ENCODE data around the gene TNFRSF18. TPM values are rescaled to one million over a fixed set of nuclear protein-coding genes. Genes with fewer than 3 reads are reported as not detected.

Gene TNFRSF18
- total and polyA plus RNA-seq, 10 of the 15 experiments (the other 5 are each of a cell fraction or from before 2014, with no cell fraction given), result 0.18 to 7.5 (median 1.5) TPM; not detected in 1

DNA sequence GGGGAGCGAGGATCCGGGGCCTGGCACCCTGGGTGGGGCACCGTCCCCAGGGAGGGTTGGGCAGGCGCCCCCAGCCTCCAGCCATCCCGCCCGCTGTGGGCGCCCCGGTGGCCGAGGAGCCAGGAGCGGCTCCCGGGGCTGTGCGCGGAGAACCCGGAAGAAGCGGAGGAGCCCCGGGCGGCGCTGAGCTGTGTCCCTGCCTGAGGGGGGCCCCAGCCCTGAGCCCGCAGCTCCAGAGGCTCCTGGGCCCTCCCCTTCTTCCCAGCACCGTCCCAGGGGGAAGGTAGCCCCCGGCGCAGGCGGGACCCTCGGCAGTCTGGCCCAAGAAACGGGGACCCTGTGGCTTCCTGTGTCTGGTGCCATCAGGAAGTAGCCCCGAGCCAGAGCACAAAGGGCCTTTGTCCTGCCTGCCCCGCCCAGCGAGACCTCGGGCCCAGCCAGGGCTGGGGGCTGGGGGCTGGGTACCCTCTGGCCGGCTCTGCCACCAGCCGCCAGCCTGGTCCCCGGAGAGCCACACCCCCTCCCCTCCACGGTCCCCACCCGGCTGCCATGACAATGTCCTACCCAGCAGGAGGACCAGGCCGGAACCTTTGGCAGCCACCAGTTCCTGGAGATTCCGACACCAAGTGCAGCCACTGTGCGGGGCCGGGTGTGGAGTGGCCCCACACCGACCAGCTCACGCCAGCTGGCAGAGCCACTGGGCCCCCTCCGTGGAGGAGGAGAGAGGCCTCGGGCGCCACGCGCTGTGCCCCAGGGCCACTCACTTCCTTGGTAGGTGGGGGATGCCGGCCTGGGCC lies 48.3 kb downstream of the TNFRSF18 start:
- Histone ChIP-seq H3K9me3 (replicated peaks; ENCODE audit: control insufficient read depth, insufficient read depth, low read length) (no peaks in the 10 kb centered on the region; the same call in 2 of the 3 replicates), H3K9ac (ENCODE audit: control insufficient read depth, insufficient read depth, low read length) (peak overlapping the region; percentile 95), H3K27me3 (replicated peaks in 1 of 2; ENCODE audit: control insufficient read depth in 2 of 2, insufficient read depth in 2 of 2, low read length in 1 of 2) (no peaks in the 10 kb centered on the region), H3K4me3 (peak overlapping the region; percentile 93), H2AFZ (ENCODE audit: control insufficient read depth, low read depth, low read length) (peak overlapping the region; percentile 74), H3K4me2 (ENCODE audit: control insufficient read depth, insufficient read depth) (peak overlapping the region; percentile 100), H3K27ac (ENCODE audit: control insufficient read depth, insufficient read depth) (peak overlapping the region; percentile 73), H4K20me1 (ENCODE audit: control insufficient read depth, insufficient read depth) (no peaks in the 10 kb centered on the region), H3K79me2 (ENCODE audit: control insufficient read depth, insufficient read depth, low read length) (no peaks in the 10 kb centered on the region), H3K4me1 (ENCODE audit: control insufficient read depth, insufficient read depth, low read length) (peaks cover 7% of the 10 kb centered on the region), H3K36me3 (ENCODE audit: control insufficient read depth in 2 of 2, insufficient read depth in 2 of 2, low read length in 1 of 2) (no peaks in the 10 kb centered on the region)
- no peak for DNase-seq (ENCODE audit: low read depth, low spot score)
- ChIA-PET CTCF (interaction anchor here (1.0 to 1.5 kb wide), 5 partner anchors 11 to 92 kb away, joined by 3 to 4 read pairs (median 3); no protein-coding TSS in a partner anchor), POLR2A (interaction anchor here (0.6 to 1.9 kb wide), 2 partner anchors 11 to 13 kb away, joined by 4 to 5 read pairs; no protein-coding TSS in a partner anchor), SMC1A (ENCODE audit: uncharacterized antibody, unreplicated experiment) (interaction anchor here (1.5 to 2.0 kb wide), 2 partner anchors 35 to 73 kb away, joined by 3 to 5 read pairs; no protein-coding TSS in a partner anchor), RAD21 (ENCODE audit: unreplicated experiment) (interaction anchor here (1.1 to 2.5 kb wide), 3 partner anchors 13 to 73 kb away, joined by 3 to 8 read pairs (median 8); no protein-coding TSS in a partner anchor)
- 21% methylated on average over 33 of the region's 46 CpGs for WGBS (ENCODE audit: insufficient coverage, insufficient replicate concordance, low lambda C conversion rate, missing lambda C conversion rate)
- FAIRE-seq, result no peak
- intact Hi-C loops (cut with micrococcal nuclease; ENCODE audit: unreplicated experiment), result no loop called here
- peak; percentile 84 for ATAC-seq
- no TSS peak for BruUV-seq (replicated peaks)
- in situ Hi-C loops (cut with MboI), result no loop called here
- TF ChIP-seq CBX3 (IDR thresholded peaks at IDR 0.05; ENCODE audit: borderline replicate concordance, low read depth) (no peak), EED (IDR thresholded peaks at IDR 0.05; ENCODE audit: low read depth) (peak; percentile 41; the same call in 1 of the 2 replicates), NFYA (IDR thresholded peaks at IDR 0.05; ENCODE audit: borderline replicate concordance, low read depth, low read length) (no peak), ESRRA (IDR thresholded peaks at IDR 0.05; ENCODE audit: low read length) (no peak), MYC (IDR thresholded peaks at IDR 0.05; ENCODE audit: insufficient read depth, insufficient read length, insufficient replicate concordance, low read length, severe bottlenecking) (no peak), BHLHE40 (IDR thresholded peaks at IDR 0.05; ENCODE audit: borderline replicate concordance in 1 of 2, low read depth in 2 of 2, low read length in 1 of 2) (peak in 1 of 2 experiments; percentile 44; a peak in 1 of 4 replicates), TAF1 (IDR thresholded peaks at IDR 0.05; ENCODE audit: borderline replicate concordance, low read depth, low read length) (no peak; the same call in 1 of the 2 replicates), SMC3 (IDR thresholded peaks at IDR 0.05; ENCODE audit: borderline replicate concordance, low read length) (no peak), POLR2AphosphoS5 (IDR thresholded peaks at IDR 0.05; ENCODE audit: low read length) (no peak), ZSCAN29 (IDR thresholded peaks at IDR 0.05) (no peak), SMAD5 (IDR thresholded peaks at IDR 0.05; ENCODE audit: low read depth) (no peak), RFX5 (IDR thresholded peaks at IDR 0.05; ENCODE audit: low read depth, low read length) (no peak), HDGF (IDR thresholded peaks at IDR 0.05) (peak; percentile 52; the same call in 1 of the 2 replicates), RAD21 (IDR thresholded peaks at IDR 0.05; ENCODE audit: insufficient read depth, low read depth, low read length) (no peak), DPF2 (IDR thresholded peaks at IDR 0.05) (peak; percentile 78)
- TF ChIP-seq, protein P1, sequence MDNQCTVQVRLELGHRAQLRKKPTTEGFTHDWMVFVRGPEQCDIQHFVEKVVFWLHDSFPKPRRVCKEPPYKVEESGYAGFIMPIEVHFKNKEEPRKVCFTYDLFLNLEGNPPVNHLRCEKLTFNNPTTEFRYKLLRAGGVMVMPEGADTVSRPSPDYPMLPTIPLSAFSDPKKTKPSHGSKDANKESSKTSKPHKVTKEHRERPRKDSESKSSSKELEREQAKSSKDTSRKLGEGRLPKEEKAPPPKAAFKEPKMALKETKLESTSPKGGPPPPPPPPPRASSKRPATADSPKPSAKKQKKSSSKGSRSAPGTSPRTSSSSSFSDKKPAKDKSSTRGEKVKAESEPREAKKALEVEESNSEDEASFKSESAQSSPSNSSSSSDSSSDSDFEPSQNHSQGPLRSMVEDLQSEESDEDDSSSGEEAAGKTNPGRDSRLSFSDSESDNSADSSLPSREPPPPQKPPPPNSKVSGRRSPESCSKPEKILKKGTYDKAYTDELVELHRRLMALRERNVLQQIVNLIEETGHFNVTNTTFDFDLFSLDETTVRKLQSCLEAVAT (IDR thresholded peaks at IDR 0.05), result 0 out of 2 replicates have a peak, but pooled peaks have one; percentile 27
- TF ChIP-seq, protein P2, sequence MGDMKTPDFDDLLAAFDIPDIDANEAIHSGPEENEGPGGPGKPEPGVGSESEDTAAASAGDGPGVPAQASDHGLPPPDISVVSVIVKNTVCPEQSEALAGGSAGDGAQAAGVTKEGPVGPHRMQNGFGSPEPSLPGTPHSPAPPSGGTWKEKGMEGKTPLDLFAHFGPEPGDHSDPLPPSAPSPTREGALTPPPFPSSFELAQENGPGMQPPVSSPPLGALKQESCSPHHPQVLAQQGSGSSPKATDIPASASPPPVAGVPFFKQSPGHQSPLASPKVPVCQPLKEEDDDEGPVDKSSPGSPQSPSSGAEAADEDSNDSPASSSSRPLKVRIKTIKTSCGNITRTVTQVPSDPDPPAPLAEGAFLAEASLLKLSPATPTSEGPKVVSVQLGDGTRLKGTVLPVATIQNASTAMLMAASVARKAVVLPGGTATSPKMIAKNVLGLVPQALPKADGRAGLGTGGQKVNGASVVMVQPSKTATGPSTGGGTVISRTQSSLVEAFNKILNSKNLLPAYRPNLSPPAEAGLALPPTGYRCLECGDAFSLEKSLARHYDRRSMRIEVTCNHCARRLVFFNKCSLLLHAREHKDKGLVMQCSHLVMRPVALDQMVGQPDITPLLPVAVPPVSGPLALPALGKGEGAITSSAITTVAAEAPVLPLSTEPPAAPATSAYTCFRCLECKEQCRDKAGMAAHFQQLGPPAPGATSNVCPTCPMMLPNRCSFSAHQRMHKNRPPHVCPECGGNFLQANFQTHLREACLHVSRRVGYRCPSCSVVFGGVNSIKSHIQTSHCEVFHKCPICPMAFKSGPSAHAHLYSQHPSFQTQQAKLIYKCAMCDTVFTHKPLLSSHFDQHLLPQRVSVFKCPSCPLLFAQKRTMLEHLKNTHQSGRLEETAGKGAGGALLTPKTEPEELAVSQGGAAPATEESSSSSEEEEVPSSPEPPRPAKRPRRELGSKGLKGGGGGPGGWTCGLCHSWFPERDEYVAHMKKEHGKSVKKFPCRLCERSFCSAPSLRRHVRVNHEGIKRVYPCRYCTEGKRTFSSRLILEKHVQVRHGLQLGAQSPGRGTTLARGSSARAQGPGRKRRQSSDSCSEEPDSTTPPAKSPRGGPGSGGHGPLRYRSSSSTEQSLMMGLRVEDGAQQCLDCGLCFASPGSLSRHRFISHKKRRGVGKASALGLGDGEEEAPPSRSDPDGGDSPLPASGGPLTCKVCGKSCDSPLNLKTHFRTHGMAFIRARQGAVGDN (IDR thresholded peaks at IDR 0.05), result peak; percentile 65
- TF ChIP-seq, protein P3, sequence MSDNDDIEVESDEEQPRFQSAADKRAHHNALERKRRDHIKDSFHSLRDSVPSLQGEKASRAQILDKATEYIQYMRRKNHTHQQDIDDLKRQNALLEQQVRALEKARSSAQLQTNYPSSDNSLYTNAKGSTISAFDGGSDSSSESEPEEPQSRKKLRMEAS (IDR thresholded peaks at IDR 0.05; ENCODE audit: low read depth, low read length), result no peak
